ENCODE measurements around the gene HSD11B1L. TPM values are rescaled to one million over a fixed set of nuclear protein-coding genes. Genes with fewer than 3 reads are reported as not detected.

The HSD11B1L gene
- total RNA-seq, 1 experiment from 2014 or later, result 2.4 TPM

- peaks cover 100% of the 10 kb centered on the region for H3K36me3 Mint-ChIP-seq (ENCODE audit: insufficient read depth, unreplicated experiment)
- no peak overlapping the region for H3K4me3 Mint-ChIP-seq (ENCODE audit: unreplicated experiment)
- no peak for DNase-seq
- CTCF ChIA-PET, result interaction anchor here (0.5 kb wide), 1 partner anchor 14 kb away, joined by 3 read pairs; no protein-coding TSS in a partner anchor
- Histone ChIP-seq H3K27me3 (replicated peaks; ENCODE audit: control insufficient read depth, insufficient read depth, low read length) (no peaks in the 10 kb centered on the region), H3K36me3 (ENCODE audit: control insufficient read depth, insufficient read depth, low read length) (peaks cover 10% of the 10 kb centered on the region), H3K4me1 (no peaks in the 10 kb centered on the region), H3K9me3 (no peaks in the 10 kb centered on the region), H3K4me3 (ENCODE audit: low read depth, low read length) (no peak overlapping the region)
- H3K9me3 Mint-ChIP-seq (ENCODE audit: unreplicated experiment), result no peaks in the 10 kb centered on the region
- intact Hi-C loops (cut with micrococcal nuclease; ENCODE audit: unreplicated experiment), result no loop called here
- H3K27ac Mint-ChIP-seq (ENCODE audit: unreplicated experiment), result no peak overlapping the region
- H3K4me1 Mint-ChIP-seq (ENCODE audit: low read depth, unreplicated experiment), result no peaks in the 10 kb centered on the region
- H3K27me3 Mint-ChIP-seq (ENCODE audit: insufficient read depth, unreplicated experiment), result no peaks in the 10 kb centered on the region
- BruUV-seq (replicated peaks), result no TSS peak
- POLR2A ChIA-PET, result no interaction called here
- TF ChIP-seq CTCF (IDR thresholded peaks at IDR 0.05; ENCODE audit: insufficient read depth in 1 of 2, low read depth in 1 of 2, low read length in 1 of 2, severe bottlenecking in 1 of 2, unreplicated experiment in 1 of 2), result no peak
Measured at GRCh38 chr19:5695649-5696195, 14.9 kb downstream of the HSD11B1L start.

DNA sequence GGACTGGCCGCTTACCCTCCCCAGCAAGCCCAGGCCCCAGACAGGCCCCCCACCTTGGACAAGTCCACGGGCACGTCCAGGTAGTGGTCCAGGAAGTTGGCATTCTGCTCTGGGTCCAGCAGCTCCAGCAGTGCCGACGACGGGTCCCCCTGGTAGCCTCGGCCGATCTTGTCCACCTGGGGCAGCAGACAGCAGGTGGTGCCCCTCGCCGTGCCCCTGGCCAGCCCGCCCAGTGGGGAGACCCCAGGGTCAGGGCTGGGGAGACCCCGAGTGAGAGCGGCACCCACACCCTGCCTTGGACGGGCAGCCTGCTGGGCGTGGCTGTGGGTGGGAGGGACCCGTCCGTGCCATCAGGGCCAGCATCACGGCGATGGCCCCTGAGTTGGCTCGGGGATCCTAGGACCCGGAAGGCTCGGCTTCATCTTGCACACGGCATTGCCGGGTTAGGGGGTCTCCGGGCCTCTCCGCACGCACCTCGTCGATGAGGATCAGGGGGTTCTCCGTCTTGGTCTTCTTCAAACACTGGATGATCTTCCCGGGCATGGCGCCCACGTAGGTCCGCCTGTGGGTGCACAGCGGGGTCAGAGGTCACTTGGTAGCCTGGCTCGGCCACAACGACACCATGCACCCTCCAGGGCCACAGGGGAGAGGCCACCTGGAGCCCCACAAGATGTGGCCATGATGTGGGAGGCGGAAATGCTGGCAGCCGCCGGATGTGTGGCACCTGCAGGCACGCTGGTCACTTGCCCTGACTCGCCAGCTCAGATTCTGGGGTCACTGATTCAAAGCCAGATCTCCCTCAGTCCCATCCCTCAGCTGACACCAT lies 15.6 kb downstream of the HSD11B1L start:
- no peaks in the 10 kb centered on the region for H3K4me1 ChIP-seq
- H3K9me3 ChIP-seq, result no peaks in the 10 kb centered on the region
- H3K4me3 ChIP-seq (ENCODE audit: low read depth, low read length), result no peak overlapping the region
- no peaks in the 10 kb centered on the region for H3K27me3 Mint-ChIP-seq (ENCODE audit: insufficient read depth, unreplicated experiment)
- H3K27me3 ChIP-seq (replicated peaks; ENCODE audit: control insufficient read depth, insufficient read depth, low read length), result no peaks in the 10 kb centered on the region
- ChIA-PET CTCF (no interaction called here), POLR2A (interaction anchor here (0.6 kb wide), 1 partner anchor 24 kb away, joined by 8 read pairs; the partner anchor contains the start of gene LONP1)
- no peak for TF ChIP-seq CTCF (IDR thresholded peaks at IDR 0.05; ENCODE audit: insufficient read depth in 1 of 2, low read depth in 1 of 2, low read length in 1 of 2, severe bottlenecking in 1 of 2, unreplicated experiment in 1 of 2)
- intact Hi-C loops (cut with micrococcal nuclease; ENCODE audit: unreplicated experiment), result no loop called here
- H3K36me3 ChIP-seq (ENCODE audit: control insufficient read depth, insufficient read depth, low read length), result peaks cover 7% of the 10 kb centered on the region
- H3K4me3 Mint-ChIP-seq (ENCODE audit: unreplicated experiment), result no peak overlapping the region
- no peak for DNase-seq
- no peaks in the 10 kb centered on the region for H3K9me3 Mint-ChIP-seq (ENCODE audit: unreplicated experiment)
- peaks cover 100% of the 10 kb centered on the region for H3K36me3 Mint-ChIP-seq (ENCODE audit: insufficient read depth, unreplicated experiment)
- no peaks in the 10 kb centered on the region for H3K4me1 Mint-ChIP-seq (ENCODE audit: low read depth, unreplicated experiment)
- no TSS peak for BruUV-seq (replicated peaks)
- peak overlapping the region; percentile 24 for H3K27ac Mint-ChIP-seq (ENCODE audit: unreplicated experiment)

DNA sequence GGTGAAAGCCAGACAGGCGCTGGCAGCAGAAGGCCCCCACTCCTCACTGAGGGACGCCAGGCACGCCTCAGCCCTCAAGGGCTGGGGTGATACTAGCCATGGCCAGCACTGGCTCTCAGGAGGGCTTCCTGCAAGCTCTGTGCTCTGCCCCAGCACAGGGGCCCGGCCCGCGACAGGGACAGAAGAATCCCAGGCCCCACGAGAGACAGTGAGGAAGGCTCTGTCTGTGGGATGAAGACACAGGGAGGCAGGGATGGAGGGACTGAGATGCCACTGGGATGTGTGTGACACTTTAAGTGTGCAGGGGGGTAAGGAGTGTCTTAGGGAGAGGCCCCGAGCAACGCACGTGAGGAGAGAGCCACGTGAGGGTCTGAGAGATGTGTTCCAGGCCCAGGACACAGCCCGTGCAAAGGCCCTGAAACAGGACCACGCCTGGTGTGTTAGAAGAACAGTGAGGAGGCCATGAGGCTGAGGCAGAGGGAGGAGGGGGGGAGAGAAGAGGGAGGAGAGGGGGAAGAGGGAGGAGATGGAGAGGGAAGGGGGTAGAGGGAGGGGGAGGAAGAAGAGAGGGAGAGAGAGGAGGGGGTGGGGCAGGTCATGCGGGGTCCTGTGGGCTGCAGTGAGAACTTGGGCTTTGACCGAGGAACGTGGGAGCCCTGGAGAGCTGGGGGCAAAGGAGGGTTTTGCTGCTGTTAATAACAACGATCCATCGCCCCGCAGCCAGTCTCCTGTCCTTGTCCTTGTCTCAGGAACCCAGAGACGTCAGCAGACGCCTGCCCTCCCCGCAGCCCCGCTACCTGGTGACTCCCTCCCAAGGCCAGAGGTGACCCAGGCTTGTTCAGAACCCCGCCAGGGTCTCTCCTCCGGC lies 16.4 kb downstream of the HSD11B1L start:
- Mint-ChIP-seq H3K4me1 (ENCODE audit: low read depth, unreplicated experiment) (no peaks in the 10 kb centered on the region), H3K27ac (ENCODE audit: unreplicated experiment) (peak overlapping the region; percentile 24), H3K4me3 (ENCODE audit: unreplicated experiment) (no peak overlapping the region), H3K36me3 (ENCODE audit: insufficient read depth, unreplicated experiment) (peaks cover 98% of the 10 kb centered on the region), H3K27me3 (ENCODE audit: insufficient read depth, unreplicated experiment) (no peaks in the 10 kb centered on the region), H3K9me3 (ENCODE audit: unreplicated experiment) (no peaks in the 10 kb centered on the region)
- BruUV-seq (replicated peaks), result no TSS peak
- Histone ChIP-seq H3K9me3 (no peaks in the 10 kb centered on the region), H3K4me3 (ENCODE audit: low read depth, low read length) (no peak overlapping the region), H3K27me3 (replicated peaks; ENCODE audit: control insufficient read depth, insufficient read depth, low read length) (no peaks in the 10 kb centered on the region), H3K36me3 (ENCODE audit: control insufficient read depth, insufficient read depth, low read length) (peaks cover 6% of the 10 kb centered on the region), H3K4me1 (no peaks in the 10 kb centered on the region)
- intact Hi-C loops (cut with micrococcal nuclease; ENCODE audit: unreplicated experiment), result no loop called here
- DNase-seq, result no peak
- ChIA-PET CTCF (interaction anchor here (0.6 kb wide), 1 partner anchor 9 kb away, joined by 3 read pairs; no protein-coding TSS in a partner anchor), POLR2A (interaction anchor here (0.6 kb wide), 1 partner anchor 23 kb away, joined by 8 read pairs; the partner anchor contains the start of gene LONP1)
- no peak for TF ChIP-seq CTCF (IDR thresholded peaks at IDR 0.05; ENCODE audit: insufficient read depth in 1 of 2, low read depth in 1 of 2, low read length in 1 of 2, severe bottlenecking in 1 of 2, unreplicated experiment in 1 of 2)

Measured in Caco-2 (cell line).